VCaP (cell line): ENCODE results near the gene MCM3.

Experiments used
- H3K27ac ChIP-seq: fragments of 450-650 bp; 2 replicates; pipeline ENCODE4 v1.5.1; 2017
- TF ChIP-seq, protein P1 (sequence below): fragments of 450-650 bp; conservative IDR thresholded peaks from 2 replicates; pipeline ENCODE4 v1.5.1; 2017; ENCODE audit warnings: mild to moderate bottlenecking, moderate library complexity

MCM3 gene

GRCh38 chr6:52325695-52326471 is 41.3 kb upstream of the MCM3 start:
- TF ChIP-seq, protein P1, sequence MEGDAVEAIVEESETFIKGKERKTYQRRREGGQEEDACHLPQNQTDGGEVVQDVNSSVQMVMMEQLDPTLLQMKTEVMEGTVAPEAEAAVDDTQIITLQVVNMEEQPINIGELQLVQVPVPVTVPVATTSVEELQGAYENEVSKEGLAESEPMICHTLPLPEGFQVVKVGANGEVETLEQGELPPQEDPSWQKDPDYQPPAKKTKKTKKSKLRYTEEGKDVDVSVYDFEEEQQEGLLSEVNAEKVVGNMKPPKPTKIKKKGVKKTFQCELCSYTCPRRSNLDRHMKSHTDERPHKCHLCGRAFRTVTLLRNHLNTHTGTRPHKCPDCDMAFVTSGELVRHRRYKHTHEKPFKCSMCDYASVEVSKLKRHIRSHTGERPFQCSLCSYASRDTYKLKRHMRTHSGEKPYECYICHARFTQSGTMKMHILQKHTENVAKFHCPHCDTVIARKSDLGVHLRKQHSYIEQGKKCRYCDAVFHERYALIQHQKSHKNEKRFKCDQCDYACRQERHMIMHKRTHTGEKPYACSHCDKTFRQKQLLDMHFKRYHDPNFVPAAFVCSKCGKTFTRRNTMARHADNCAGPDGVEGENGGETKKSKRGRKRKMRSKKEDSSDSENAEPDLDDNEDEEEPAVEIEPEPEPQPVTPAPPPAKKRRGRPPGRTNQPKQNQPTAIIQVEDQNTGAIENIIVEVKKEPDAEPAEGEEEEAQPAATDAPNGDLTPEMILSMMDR, result no peak
- no peak overlapping the region for H3K27ac ChIP-seq

- no peak overlapping the region for H3K27ac ChIP-seq
- TF ChIP-seq, protein P1, result no peak
Measured at GRCh38 chr6:52324189-52324588, 39.6 kb upstream of the MCM3 start.

DNA sequence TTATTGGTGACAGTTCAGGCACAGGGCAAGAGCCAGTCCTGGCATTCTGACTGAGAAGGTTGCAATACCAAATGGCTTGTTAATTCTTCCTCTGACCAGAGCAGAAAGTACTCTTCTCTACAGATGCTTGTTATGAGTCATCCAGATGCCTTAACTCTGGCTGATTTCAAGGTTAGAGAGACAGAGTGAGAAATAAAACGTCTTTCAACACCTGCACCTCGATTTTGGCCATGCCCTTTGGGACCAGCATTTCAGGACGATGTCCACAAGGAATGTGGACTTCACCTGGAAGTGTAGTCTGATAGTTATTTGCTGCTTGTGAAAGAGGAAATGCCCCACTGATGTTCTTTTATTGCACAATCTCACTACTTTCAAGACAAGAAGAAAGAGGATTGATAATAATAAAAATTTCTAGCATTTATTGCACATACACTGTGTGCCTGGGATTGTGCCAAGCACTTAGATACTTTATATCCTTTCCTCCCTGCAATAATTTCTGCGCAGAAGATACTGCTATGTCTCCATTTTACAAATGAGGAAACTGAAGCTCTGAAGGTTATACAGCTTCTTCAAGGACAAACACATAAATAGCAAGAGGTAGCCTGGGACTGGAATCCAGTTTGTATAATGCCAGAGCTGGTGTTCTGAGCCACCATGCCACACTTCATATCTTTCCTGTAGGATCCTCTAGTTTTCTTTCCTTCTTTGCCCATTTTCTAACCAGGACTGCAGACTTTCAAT is 33.5 kb upstream of the MCM3 start:
- H3K27ac ChIP-seq, result no peak overlapping the region
- TF ChIP-seq, protein P1, result no peak

GRCh38 chr6:52317211-52317610 is 32.7 kb upstream of the MCM3 start:
- TF ChIP-seq, protein P1, result no peak
- H3K27ac ChIP-seq, result no peak overlapping the region

DNA sequence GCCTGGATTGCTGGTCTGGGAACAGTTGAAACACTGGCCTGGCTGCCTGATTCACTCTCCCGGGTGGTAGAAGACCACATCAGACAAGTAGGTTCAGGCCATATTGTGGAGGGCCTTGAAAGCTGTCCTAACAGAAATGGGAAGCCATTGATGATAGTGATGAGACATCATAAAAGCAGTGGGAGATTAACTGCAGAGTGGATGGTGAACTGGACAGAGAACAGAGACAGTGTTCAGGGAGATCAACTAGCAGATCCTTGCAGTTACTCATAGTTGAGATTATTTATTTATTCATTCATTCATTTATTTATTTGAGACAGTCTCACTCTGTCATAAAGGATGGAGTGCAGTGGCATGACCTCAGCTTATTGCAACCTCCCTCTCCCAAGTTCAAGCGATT is 30.2 kb upstream of the MCM3 start:
- TF ChIP-seq, protein P1, result no peak
- no peak overlapping the region for H3K27ac ChIP-seq

- no peak overlapping the region for H3K27ac ChIP-seq
- TF ChIP-seq, protein P1, result no peak
Measured at GRCh38 chr6:52312461-52312860, 27.9 kb upstream of the MCM3 start.

DNA sequence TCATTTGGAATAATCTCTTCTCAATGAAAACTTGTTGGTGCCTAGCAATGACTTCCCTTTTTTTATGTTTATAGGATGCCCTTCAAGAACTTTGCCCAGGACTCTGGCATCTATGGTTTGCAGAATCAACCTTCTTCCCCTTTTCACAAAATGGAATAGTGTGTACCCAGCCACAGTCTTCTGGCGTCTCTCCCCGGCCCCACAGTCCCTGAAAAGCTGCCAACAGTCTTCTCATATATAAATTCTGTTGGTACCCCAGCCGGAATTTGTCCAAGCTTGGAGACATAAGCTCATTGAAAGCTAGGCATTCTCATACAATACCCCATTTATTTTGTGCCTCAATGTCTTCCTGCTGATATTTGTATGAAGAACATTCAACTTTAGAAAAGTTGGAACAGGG is 26.4 kb upstream of the MCM3 start:
- TF ChIP-seq, protein P1, result no peak
- H3K27ac ChIP-seq, result no peak overlapping the region
